H9 (cell line): ENCODE results near the gene IQGAP2. TPM values are rescaled to one million over a fixed set of nuclear protein-coding genes. Genes with fewer than 3 reads are reported as not detected.

Experiments used
- DNase-seq: peaks from one replicate; pipeline ENCODE4 v3.0.0-alpha.2; 2017
- H2AFZ ChIP-seq: one replicate; pipeline ENCODE4 v1.6.1; 2013; ENCODE audit warnings: mild to moderate bottlenecking, low read length, control low read depth, moderate library complexity
- H2AK5ac ChIP-seq: 2 replicates; pipeline ENCODE4 v1.6.1; 2013; ENCODE audit warnings: low read length, control low read depth, mixed read lengths; ENCODE audit not compliant: insufficient read length
- H2BK120ac ChIP-seq: one replicate; pipeline ENCODE4 v1.6.1; 2013; ENCODE audit warnings: low read depth, mild to moderate bottlenecking, low read length, control low read depth, inconsistent platforms; ENCODE audit not compliant: poor library complexity, severe bottlenecking
- H2BK12ac ChIP-seq: 2 replicates; pipeline ENCODE4 v1.6.1; 2013; ENCODE audit warnings: low read length, control low read depth, mixed read lengths, low read depth; ENCODE audit not compliant: insufficient read length
- H2BK15ac ChIP-seq: 2 replicates; pipeline ENCODE4 v1.6.1; 2013; ENCODE audit warnings: low read depth, low read length, control low read depth
- H2BK20ac ChIP-seq: one replicate; pipeline ENCODE4 v1.6.1; 2013; ENCODE audit warnings: low read depth, mild to moderate bottlenecking, low read length, control low read depth, inconsistent platforms; ENCODE audit not compliant: poor library complexity, severe bottlenecking
- H2BK5ac ChIP-seq: 2 replicates; pipeline ENCODE4 v1.6.1; 2013; ENCODE audit warnings: low read length, control low read depth, mixed read lengths; ENCODE audit not compliant: insufficient read length
- H3K14ac ChIP-seq: 2 replicates; pipeline ENCODE4 v1.6.1; 2013; ENCODE audit warnings: low read length, control low read depth; ENCODE audit not compliant: insufficient read depth
- H3K18ac ChIP-seq: 2 replicates; pipeline ENCODE4 v1.6.1; 2013; ENCODE audit warnings: low read depth, mild to moderate bottlenecking, mixed read lengths, low read length, control low read depth; ENCODE audit not compliant: insufficient read length
- H3K23ac ChIP-seq: 2 replicates; pipeline ENCODE4 v1.6.1; 2013; ENCODE audit warnings: low read length, control low read depth, mixed read lengths, low read depth; ENCODE audit not compliant: insufficient read length
- H3K23me2 ChIP-seq: 2 replicates; pipeline ENCODE4 v1.6.1; 2013; ENCODE audit warnings: low read depth, mild to moderate bottlenecking, mixed read lengths, low read length, control low read depth; ENCODE audit not compliant: insufficient read length, poor library complexity, severe bottlenecking
- H3K27ac ChIP-seq: 2 replicates; pipeline ENCODE4 v1.5.1; 2013; ENCODE audit warnings: low read length, control low read depth, mixed read lengths, low read depth; ENCODE audit not compliant: insufficient read length
- H3K27me3 ChIP-seq: 2 replicates; pipeline ENCODE4 v1.6.1; 2013; ENCODE audit warnings: low read length, control low read depth, inconsistent platforms; ENCODE audit not compliant: insufficient read depth
- H3K4ac ChIP-seq: 2 replicates; pipeline ENCODE4 v1.6.1; 2013; ENCODE audit warnings: low read depth, mild to moderate bottlenecking, control low read depth, inconsistent platforms, low read length, moderate library complexity
- H3K4me1 ChIP-seq: 2 replicates; pipeline ENCODE4 v1.6.1; 2013; ENCODE audit warnings: low read length, control low read depth, inconsistent platforms; ENCODE audit not compliant: insufficient read depth
- H3K4me2 ChIP-seq: 2 replicates; pipeline ENCODE4 v1.6.1; 2013; ENCODE audit warnings: low read length, control low read depth, mixed read lengths; ENCODE audit not compliant: insufficient read length, insufficient read depth
- H3K56ac ChIP-seq: 2 replicates; pipeline ENCODE4 v1.6.1; 2013; ENCODE audit warnings: low read depth, mild to moderate bottlenecking, mixed read lengths, low read length, control low read depth; ENCODE audit not compliant: insufficient read length
- H3K79me1 ChIP-seq: 2 replicates; pipeline ENCODE4 v1.6.1; 2013; ENCODE audit warnings: low read depth, mild to moderate bottlenecking, moderate library complexity, low read length, control low read depth, inconsistent platforms; ENCODE audit not compliant: insufficient read depth, poor library complexity, severe bottlenecking
- H3K79me2 ChIP-seq: 2 replicates; pipeline ENCODE4 v1.6.1; 2013; ENCODE audit warnings: low read length, control low read depth, inconsistent platforms; ENCODE audit not compliant: insufficient read depth
- H3K9ac ChIP-seq: 2 replicates; pipeline ENCODE4 v1.6.1; 2013; ENCODE audit warnings: low read length, control low read depth, mixed read lengths; ENCODE audit not compliant: insufficient read length; ENCODE audit errors: extremely low read depth
- H3K9me3 ChIP-seq: one replicate; pipeline ENCODE4 v1.6.1; 2013; ENCODE audit warnings: low read depth, low read length, inconsistent platforms; ENCODE audit not compliant: control insufficient read depth
- H3T11ph ChIP-seq: one replicate; pipeline ENCODE4 v1.6.1; 2013; ENCODE audit warnings: mild to moderate bottlenecking, low read length, control low read depth, inconsistent platforms
- H4K20me1 ChIP-seq: one replicate; pipeline ENCODE4 v1.6.1; 2013; ENCODE audit not compliant: control insufficient read depth, insufficient read length, insufficient read depth
- H4K5ac ChIP-seq: 2 replicates; pipeline ENCODE4 v1.6.1; 2013; ENCODE audit warnings: low read depth, mild to moderate bottlenecking, mixed read lengths, low read length, control low read depth; ENCODE audit not compliant: insufficient read length
- H4K8ac ChIP-seq: replicated peaks from 2 replicates; pipeline ENCODE4 v1.6.1; 2013; ENCODE audit warnings: low read length, control low read depth, mixed read lengths, low read depth; ENCODE audit not compliant: insufficient read length
- H4K91ac ChIP-seq: 2 replicates; pipeline ENCODE4 v1.6.1; 2013; ENCODE audit warnings: low read depth, mild to moderate bottlenecking, moderate library complexity, mixed read lengths, low read length, control low read depth; ENCODE audit not compliant: insufficient read length
- H3K27ac Mint-ChIP-seq, 3 experiments: 2 replicates in 2 of 3; 3 replicates in 1 of 3; pipeline ENCODE4 v1.8.0; 2020 to 2021; ENCODE audit warnings: mixed read lengths in 3 of 3, mild to moderate bottlenecking in 1 of 3, moderate library complexity in 1 of 3
- H3K27me3 Mint-ChIP-seq: 2 replicates; pipeline ENCODE4 v1.8.0; 2021; ENCODE audit warnings: low read depth, mild to moderate bottlenecking, moderate library complexity, mixed read lengths
- H3K36me3 Mint-ChIP-seq, 3 experiments: 2 replicates in 2 of 3; 3 replicates in 1 of 3; pipeline ENCODE4 v1.8.0; 2020 to 2021; ENCODE audit warnings: low read depth in 3 of 3, mixed read lengths in 3 of 3; ENCODE audit not compliant: insufficient read depth in 1 of 3
- H3K4me1 Mint-ChIP-seq, 2 experiments: 2 replicates each; pipeline ENCODE4 v1.8.0; 2020; ENCODE audit warnings: mixed read lengths in 2 of 2
- H3K4me3 Mint-ChIP-seq, 2 experiments: 2 replicates in 1 of 2; 3 replicates in 1 of 2; pipeline ENCODE4 v1.8.0; 2020 to 2021; ENCODE audit warnings: mild to moderate bottlenecking in 2 of 2, mixed read lengths in 2 of 2, moderate library complexity in 1 of 2
- H3K9me3 Mint-ChIP-seq, 2 experiments: 2 replicates in 1 of 2; 3 replicates in 1 of 2; pipeline ENCODE4 v1.8.0; 2020; ENCODE audit warnings: mild to moderate bottlenecking in 2 of 2, mixed read lengths in 2 of 2, moderate library complexity in 1 of 2
- CTCF ChIP-seq: fragments of 200-600 bp; sonication (generic); conservative IDR thresholded peaks from 3 replicates; pipeline ENCODE4 v1.8.0; 2021; ENCODE audit warnings: antibody characterized with exemption, mild to moderate bottlenecking
- total RNA-seq: library from RNA; stranded (reverse); gene quantifications from 2 replicates; pipeline ENCODE4 v1.2.1, GENCODE V29; 2021

The IQGAP2 gene
- total RNA-seq, 1 experiment from 2014 or later = 22.5 TPM

DNA sequence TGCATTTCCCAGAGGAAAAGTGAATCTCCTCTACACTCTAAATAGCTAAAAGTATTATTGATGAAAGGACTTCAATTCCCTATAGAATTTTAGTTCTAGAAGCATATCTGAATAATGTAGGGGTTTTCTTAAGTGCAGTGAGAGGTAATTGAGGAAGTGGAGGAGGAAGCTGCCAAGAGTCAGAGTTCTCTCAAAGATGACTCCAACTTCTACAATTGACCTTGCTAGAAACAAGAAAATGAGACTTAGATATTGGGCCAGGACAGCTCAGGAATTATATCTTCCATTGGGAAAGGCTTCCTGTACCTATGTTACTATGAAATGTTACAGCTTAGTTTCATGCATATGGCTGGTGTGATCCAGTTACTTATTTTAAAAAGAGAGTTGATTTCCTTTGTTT, 302.5 kb downstream of the IQGAP2 start:
- Histone ChIP-seq H4K91ac (no peak overlapping the region), H3K14ac (no peak overlapping the region), H3K79me1 (no peaks in the 10 kb centered on the region), H2BK20ac (no peak overlapping the region), H3K56ac (no peak overlapping the region), H2AFZ (no peak overlapping the region), H2BK120ac (no peak overlapping the region), H3K18ac (no peak overlapping the region), H3K4me1 (no peaks in the 10 kb centered on the region), H4K8ac (no peak overlapping the region), H3K9me3 (no peaks in the 10 kb centered on the region), H2BK5ac (no peak overlapping the region), H3K27ac (no peak overlapping the region), H4K5ac (no peak overlapping the region), H3K4me2 (no peak overlapping the region), H3T11ph (no peak overlapping the region), H3K23ac (no peak overlapping the region), H4K20me1 (no peaks in the 10 kb centered on the region), H3K23me2 (no peaks in the 10 kb centered on the region), H3K79me2 (no peaks in the 10 kb centered on the region), H3K4ac (no peak overlapping the region), H2AK5ac (no peak overlapping the region), H2BK12ac (no peak overlapping the region), H3K9ac (no peak overlapping the region), H3K27me3 (no peaks in the 10 kb centered on the region), H2BK15ac (no peak overlapping the region)
- peaks cover 9 to 10% of the 10 kb centered on the region in 2 experiments; a peak in 3 of 4 replicates for H3K4me1 Mint-ChIP-seq
- no peaks in the 10 kb centered on the region for H3K9me3 Mint-ChIP-seq
- no peak for TF ChIP-seq CTCF
- no peaks in the 10 kb centered on the region for H3K27me3 Mint-ChIP-seq
- no peak for DNase-seq
- H3K27ac Mint-ChIP-seq = no peak overlapping the region
- H3K36me3 Mint-ChIP-seq = peaks cover 0 to 7% (median 3%) of the 10 kb centered on the region in 3 experiments; a peak in 3 of 7 replicates
- no peak overlapping the region for H3K4me3 Mint-ChIP-seq
